ENCODE measurements around the gene CDC34. TPM values are rescaled to one million over a fixed set of nuclear protein-coding genes. Genes with fewer than 3 reads are reported as not detected.
A peak's percentile ranks its signal among the peaks of the same experiment; 100 is the strongest.

Gene CDC34
- total and polyA plus RNA-seq, 9 of the 15 experiments (the other 6 are each of a cell fraction or from before 2014, with no cell fraction given), result 0.80 to 203 (median 65.5) TPM

DNA sequence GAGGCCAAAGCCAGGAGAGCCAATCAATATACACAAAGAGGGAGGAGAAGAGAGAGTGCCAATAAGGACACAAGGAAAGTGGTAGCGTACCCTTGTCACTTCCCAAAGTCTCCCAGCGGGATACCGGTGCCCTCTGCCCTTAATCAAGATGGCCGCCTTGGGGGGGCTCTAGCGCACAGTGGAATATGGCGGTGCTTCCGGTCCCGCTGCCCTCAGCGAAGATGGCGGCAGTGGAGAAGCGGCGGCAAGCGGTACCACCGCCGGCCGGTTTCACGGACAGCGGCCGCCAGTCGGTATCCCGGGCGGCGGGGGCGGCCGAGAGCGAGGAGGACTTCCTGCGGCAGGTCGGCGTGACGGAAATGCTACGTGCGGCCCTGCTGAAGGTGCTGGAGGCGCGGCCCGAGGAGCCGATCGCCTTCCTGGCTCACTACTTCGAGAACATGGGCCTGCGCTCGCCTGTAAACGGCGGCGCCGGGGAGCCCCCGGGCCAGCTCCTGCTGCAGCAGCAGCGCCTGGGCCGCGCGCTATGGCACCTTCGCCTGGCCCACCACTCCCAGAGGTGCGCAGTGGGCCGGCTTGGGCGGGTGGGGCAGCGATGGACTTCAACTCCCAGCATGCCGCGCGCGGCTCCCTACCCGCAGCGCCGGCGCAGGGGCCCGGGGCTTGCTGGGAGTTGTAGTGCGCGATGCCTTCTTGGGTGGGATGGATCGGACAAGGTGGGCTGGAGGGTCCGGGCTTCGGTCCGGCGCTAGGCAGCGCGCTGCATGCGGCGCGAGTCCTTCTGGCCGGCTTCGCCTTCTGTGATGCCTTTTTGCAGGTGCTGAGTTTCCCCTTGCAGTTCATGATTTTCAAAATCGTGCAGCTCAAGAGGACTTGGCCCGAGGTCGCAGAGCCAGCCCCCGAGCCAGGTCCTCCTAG lies 24.0 kb upstream of the CDC34 start, which contains the start of gene TPGS1 (continued):
- peak; percentile 92 for TF ChIP-seq RBBP5 (IDR thresholded peaks at IDR 0.05; ENCODE audit: borderline replicate concordance, insufficient read depth, low read length, poor library complexity, severe bottlenecking)
- TF ChIP-seq, protein P1, sequence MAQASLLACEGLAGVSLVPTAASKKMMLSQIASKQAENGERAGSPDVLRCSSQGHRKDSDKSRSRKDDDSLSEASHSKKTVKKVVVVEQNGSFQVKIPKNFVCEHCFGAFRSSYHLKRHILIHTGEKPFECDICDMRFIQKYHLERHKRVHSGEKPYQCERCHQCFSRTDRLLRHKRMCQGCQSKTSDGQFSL (CRISPR knock-in tag; IDR thresholded peaks at IDR 0.05), result peak; percentile 100
- TF ChIP-seq, protein P1 (tag; IDR thresholded peaks at IDR 0.05), result peak in 1 of 2 experiments; percentile 99; a peak in 2 of 4 replicates
- TF ChIP-seq, protein P2, sequence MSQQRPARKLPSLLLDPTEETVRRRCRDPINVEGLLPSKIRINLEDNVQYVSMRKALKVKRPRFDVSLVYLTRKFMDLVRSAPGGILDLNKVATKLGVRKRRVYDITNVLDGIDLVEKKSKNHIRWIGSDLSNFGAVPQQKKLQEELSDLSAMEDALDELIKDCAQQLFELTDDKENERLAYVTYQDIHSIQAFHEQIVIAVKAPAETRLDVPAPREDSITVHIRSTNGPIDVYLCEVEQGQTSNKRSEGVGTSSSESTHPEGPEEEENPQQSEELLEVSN (IDR thresholded peaks at IDR 0.05; ENCODE audit: borderline replicate concordance in 1 of 2, extremely low read depth in 1 of 2, insufficient read depth in 1 of 2, insufficient read length in 1 of 2, low read depth in 1 of 2, low read length in 1 of 2, poor library complexity in 1 of 2, severe bottlenecking in 1 of 2), result peak in 1 of 2 experiments; percentile 21
- 0 out of 2 replicates have a peak, but pooled peaks have one; percentile 39 for TF ChIP-seq GTF2A2 (tag; IDR thresholded peaks at IDR 0.05)
- TF ChIP-seq TSC22D4 (tag; IDR thresholded peaks at IDR 0.05), result no peak
- no peak for TF ChIP-seq SNRNP70 (optimal IDR thresholded peaks at IDR 0.05; ENCODE audit: low read depth, low read length)
- no peak for TF ChIP-seq RFX5 (IDR thresholded peaks at IDR 0.05; ENCODE audit: low read depth, low read length)
- TF ChIP-seq, protein P3, sequence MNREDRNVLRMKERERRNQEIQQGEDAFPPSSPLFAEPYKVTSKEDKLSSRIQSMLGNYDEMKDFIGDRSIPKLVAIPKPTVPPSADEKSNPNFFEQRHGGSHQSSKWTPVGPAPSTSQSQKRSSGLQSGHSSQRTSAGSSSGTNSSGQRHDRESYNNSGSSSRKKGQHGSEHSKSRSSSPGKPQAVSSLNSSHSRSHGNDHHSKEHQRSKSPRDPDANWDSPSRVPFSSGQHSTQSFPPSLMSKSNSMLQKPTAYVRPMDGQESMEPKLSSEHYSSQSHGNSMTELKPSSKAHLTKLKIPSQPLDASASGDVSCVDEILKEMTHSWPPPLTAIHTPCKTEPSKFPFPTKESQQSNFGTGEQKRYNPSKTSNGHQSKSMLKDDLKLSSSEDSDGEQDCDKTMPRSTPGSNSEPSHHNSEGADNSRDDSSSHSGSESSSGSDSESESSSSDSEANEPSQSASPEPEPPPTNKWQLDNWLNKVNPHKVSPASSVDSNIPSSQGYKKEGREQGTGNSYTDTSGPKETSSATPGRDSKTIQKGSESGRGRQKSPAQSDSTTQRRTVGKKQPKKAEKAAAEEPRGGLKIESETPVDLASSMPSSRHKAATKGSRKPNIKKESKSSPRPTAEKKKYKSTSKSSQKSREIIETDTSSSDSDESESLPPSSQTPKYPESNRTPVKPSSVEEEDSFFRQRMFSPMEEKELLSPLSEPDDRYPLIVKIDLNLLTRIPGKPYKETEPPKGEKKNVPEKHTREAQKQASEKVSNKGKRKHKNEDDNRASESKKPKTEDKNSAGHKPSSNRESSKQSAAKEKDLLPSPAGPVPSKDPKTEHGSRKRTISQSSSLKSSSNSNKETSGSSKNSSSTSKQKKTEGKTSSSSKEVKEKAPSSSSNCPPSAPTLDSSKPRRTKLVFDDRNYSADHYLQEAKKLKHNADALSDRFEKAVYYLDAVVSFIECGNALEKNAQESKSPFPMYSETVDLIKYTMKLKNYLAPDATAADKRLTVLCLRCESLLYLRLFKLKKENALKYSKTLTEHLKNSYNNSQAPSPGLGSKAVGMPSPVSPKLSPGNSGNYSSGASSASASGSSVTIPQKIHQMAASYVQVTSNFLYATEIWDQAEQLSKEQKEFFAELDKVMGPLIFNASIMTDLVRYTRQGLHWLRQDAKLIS (CRISPR knock-in tag; IDR thresholded peaks at IDR 0.05), result 0 out of 2 replicates have a peak, but pooled peaks have one; percentile 14
- peak; percentile 99 for TF ChIP-seq GABPB1 (CRISPR knock-in tag; IDR thresholded peaks at IDR 0.05)
- TF ChIP-seq, protein P4, sequence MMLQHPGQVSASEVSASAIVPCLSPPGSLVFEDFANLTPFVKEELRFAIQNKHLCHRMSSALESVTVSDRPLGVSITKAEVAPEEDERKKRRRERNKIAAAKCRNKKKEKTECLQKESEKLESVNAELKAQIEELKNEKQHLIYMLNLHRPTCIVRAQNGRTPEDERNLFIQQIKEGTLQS (IDR thresholded peaks at IDR 0.05), result no peak
- TF ChIP-seq, protein P4 (CRISPR knock-in tag; conservative IDR thresholded peaks at IDR 0.05), result no peak
- TF ChIP-seq ZFPM2 (CRISPR knock-in tag; IDR thresholded peaks at IDR 0.05), result 0 out of 2 replicates have a peak, but pooled peaks have one; percentile 41
- no peak for TF ChIP-seq ZKSCAN8 (CRISPR knock-in tag; IDR thresholded peaks at IDR 0.05)
- TF ChIP-seq KAT8 (IDR thresholded peaks at IDR 0.05; ENCODE audit: low read depth), result 0 out of 2 replicates have a peak, but pooled peaks have one; percentile 48
- TF ChIP-seq, protein P5, sequence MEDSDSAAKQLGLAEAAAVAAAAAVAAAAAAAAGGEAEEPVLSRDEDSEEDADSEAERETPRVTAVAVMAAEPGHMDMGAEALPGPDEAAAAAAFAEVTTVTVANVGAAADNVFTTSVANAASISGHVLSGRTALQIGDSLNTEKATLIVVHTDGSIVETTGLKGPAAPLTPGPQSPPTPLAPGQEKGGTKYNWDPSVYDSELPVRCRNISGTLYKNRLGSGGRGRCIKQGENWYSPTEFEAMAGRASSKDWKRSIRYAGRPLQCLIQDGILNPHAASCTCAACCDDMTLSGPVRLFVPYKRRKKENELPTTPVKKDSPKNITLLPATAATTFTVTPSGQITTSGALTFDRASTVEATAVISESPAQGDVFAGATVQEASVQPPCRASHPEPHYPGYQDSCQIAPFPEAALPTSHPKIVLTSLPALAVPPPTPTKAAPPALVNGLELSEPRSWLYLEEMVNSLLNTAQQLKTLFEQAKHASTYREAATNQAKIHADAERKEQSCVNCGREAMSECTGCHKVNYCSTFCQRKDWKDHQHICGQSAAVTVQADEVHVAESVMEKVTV (CRISPR knock-in tag; IDR thresholded peaks at IDR 0.05), result no peak
- no peak for TF ChIP-seq SREBF2 (CRISPR knock-in tag; IDR thresholded peaks at IDR 0.05)

All from K562 (cell line).